GM21515 (cell line): ENCODE data around the gene VPS26A.
"Not testable (repeated sequence)": the region's sequence is repeated elsewhere in the genome, so short reads cannot be mapped to it uniquely, and the experiment has no call there.

ENCODE experiments used
- ATAC-seq: cut with Tn5 transposase; IDR thresholded peaks from one replicate; pipeline ENCODE4 v1.9.1; 2021; ENCODE audit not compliant: unreplicated experiment

VPS26A gene

GRCh38 chr10:69102440-69102839 is 21.5 kb upstream of the VPS26A start:
- ATAC-seq, result no peak

DNA sequence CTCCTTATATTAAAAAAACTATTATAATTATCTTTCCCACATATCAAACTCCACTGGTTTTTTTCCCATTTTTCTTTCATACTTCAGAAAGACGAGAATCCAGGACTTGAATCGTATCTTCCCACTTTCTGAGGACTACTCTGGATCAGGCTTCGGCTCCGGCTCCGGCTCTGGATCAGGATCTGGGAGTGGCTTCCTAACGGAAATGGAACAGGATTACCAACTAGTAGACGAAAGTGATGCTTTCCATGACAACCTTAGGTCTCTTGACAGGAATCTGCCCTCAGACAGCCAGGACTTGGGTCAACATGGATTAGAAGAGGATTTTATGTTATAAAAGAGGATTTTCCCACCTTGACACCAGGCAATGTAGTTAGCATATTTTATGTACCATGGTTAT is 20.2 kb upstream of the VPS26A start:
- ATAC-seq, result no peak

- ATAC-seq, result no peak
Measured at GRCh38 chr10:69104994-69105790, 18.8 kb upstream of the VPS26A start.

DNA sequence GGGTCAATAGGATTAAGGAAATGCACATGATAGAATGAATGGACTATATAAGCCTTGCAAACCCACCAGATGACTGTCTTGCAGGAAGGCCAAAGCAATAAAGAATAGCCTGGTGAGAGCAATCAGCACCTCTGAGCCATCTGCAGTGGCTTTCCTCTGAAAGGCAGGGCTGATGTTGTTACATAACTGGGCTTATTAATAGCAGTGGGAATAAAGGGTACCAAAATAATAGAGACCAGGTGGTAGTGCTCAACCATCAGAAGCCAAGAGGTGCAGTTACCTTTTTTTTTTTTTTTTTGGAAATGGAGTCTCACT is 16.8 kb upstream of the VPS26A start:
- ATAC-seq, result no peak

DNA sequence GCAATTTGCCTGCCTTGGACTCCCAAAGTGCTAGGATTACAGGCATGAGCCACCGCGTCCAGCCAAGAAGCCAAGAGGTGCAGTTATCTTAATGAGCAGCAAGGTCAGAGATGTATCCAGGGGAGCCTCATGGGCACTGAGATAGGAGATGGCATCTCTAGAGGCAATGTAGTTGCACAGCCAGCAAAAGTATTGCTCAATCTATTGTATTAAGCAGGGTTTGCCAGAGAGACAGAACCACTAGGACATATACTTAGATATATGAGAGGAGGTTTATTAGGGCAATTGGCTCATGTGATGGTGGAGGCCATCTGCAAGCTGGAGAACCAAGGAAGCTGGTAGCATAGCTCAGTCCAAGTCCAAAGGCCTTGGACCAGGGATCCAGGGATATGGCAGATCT is 16.3 kb upstream of the VPS26A start:
- no peak for ATAC-seq

GRCh38 chr10:69119896-69120295 is 4.1 kb upstream of the VPS26A start:
- ATAC-seq, result no peak

DNA sequence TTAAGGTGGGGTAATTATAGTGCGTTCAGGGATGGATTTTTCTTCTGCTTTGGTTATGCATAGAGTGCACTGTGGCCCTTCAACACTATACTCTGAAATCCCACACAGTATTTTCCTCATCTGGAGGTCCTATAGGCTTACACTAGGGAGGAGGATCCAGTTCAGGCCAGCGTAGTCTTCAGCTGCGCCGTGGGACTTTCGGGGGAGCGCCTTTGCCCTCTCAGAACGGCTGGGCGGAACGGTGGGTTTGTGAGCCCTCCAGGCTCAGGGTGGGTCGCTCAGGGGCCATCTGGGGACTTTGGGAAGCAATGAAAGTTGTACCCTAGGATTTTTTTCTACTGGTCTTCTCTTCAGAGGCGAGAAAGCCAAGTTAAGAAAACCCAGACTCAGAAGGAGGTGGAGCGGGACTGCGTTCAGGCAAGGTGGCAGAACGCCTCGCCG is 652 bp upstream of the VPS26A start:
- peak; percentile 19 for ATAC-seq

DNA sequence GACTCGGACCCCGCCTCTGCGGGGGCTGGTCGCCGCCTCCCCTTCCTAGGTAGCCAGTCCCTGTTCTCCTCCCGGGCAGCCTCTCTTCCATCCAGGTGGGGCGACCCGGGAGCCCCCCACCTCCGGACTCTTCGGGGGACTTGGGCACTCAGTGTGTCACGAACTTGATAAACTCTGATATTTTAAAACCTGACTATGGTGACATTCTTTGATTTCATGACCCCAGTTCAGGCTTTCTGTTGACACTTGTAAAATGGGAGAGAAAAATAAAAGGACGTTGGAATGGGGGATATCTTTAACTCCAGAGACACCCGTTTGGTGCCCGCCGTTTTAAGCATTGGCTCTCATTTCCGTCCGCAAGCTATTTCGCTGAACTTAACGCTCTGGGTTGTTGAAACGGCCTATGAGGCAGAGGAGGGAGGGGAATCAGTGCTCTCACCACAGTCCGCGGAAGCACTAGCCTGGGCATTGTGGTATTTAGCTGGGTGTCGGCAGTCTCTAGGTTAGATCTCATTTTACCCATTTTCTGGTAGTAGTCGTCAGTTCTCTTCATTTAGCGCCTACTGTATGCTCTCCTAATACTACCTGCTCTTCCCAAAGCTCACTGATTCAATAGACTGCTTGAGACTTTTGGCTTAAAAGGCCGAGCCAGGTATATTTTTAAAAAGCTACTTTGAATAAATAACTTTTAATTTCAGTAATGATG is 738 bp downstream of the VPS26A start:
- peak; percentile 28 for ATAC-seq

DNA sequence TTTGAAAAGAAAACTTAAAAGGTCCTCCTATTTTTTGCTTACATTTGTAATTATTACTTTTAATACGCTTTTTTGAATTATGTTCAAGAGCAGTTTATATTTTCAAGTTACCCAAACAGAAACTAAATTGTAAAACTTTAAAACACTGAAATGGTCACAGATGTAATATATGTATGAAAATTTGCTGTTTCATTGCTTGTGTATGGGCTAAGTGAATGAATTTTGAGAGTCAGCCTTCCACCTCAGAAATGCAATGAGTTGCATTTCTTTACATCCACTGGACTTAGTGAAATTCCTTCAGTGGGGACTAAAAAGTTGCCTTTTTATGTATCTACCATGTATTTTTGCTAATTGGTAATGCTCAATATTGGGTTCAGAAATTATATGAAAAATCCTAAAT is 1.6 kb downstream of the VPS26A start:
- no peak for ATAC-seq

- ATAC-seq, result no peak
Measured at GRCh38 chr10:69130251-69130650, 6.3 kb downstream of the VPS26A start.

- no peak for ATAC-seq
Measured at GRCh38 chr10:69139961-69140360, 16.0 kb downstream of the VPS26A start.

GRCh38 chr10:69141304-69141703 is 17.3 kb downstream of the VPS26A start:
- no peak for ATAC-seq

DNA sequence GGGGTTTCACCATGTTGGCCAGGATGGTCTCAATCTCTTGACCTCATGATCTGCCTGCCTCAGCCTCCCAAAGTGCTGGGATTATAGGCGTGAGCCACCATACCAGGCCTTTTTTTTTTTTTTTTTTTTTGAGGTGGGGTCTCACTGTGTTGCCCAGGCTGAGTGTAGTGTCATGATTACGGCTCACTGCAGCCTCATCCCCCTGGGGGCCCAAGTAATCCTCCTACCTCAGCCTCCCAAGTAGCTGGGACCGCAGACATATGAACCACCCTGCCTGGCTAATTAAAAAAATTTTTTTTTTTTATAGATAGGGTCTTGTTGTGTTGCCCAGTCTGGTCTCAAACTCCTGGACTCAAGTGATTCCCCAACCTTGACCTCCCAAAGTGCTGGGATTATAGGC is 18.1 kb downstream of the VPS26A start:
- ATAC-seq, result not testable (repeated sequence)

GRCh38 chr10:69142983-69143382 is 19.0 kb downstream of the VPS26A start:
- no peak for ATAC-seq

GRCh38 chr10:69145329-69145728 is 21.4 kb downstream of the VPS26A start:
- ATAC-seq, result no peak

GRCh38 chr10:69145864-69146263 is 21.9 kb downstream of the VPS26A start:
- no peak for ATAC-seq

- ATAC-seq, result no peak
Measured at GRCh38 chr10:69146759-69147158, 22.8 kb downstream of the VPS26A start.

GRCh38 chr10:69151984-69152383 is 28.0 kb downstream of the VPS26A start:
- no peak for ATAC-seq

GRCh38 chr10:69153227-69153626 is 29.2 kb downstream of the VPS26A start:
- no peak for ATAC-seq

DNA sequence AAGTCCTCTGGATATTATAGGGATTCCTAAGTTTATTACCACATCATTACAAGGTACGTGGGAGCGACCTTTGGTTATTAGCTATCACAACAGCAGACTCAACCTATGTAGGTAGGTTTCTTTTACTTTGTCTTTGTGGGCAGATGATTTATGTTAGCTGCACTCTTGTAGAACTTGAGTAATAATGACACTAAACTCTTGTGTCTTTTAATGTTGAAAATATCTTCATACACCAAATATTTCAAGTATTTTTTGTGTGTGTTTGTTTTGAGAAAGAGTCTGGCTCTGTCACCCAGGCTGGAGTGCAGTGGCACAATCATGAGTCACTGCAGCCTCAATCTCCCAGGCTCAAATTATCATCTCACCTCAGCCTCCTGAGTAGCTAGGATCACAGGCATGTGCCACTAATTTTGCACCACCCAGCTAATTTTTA is 36.8 kb downstream of the VPS26A start:
- ATAC-seq, result no peak

- ATAC-seq, result no peak
Measured at GRCh38 chr10:69168493-69168892, 44.5 kb downstream of the VPS26A start.

- ATAC-seq, result no peak
Measured at GRCh38 chr10:69172241-69172982, 48.4 kb downstream of the VPS26A start.
